ENCODE data around the gene TIGD3. TPM values are rescaled to one million over a fixed set of nuclear protein-coding genes. Genes with fewer than 3 reads are reported as not detected.
A peak's percentile ranks its signal among the peaks of the same experiment; 100 is the strongest.

TIGD3 gene
- total and polyA plus RNA-seq, 9 of the 15 experiments (the other 6 are each of a cell fraction or from before 2014, with no cell fraction given): 0.06 to 1.3 (median 0.56) TPM

DNA sequence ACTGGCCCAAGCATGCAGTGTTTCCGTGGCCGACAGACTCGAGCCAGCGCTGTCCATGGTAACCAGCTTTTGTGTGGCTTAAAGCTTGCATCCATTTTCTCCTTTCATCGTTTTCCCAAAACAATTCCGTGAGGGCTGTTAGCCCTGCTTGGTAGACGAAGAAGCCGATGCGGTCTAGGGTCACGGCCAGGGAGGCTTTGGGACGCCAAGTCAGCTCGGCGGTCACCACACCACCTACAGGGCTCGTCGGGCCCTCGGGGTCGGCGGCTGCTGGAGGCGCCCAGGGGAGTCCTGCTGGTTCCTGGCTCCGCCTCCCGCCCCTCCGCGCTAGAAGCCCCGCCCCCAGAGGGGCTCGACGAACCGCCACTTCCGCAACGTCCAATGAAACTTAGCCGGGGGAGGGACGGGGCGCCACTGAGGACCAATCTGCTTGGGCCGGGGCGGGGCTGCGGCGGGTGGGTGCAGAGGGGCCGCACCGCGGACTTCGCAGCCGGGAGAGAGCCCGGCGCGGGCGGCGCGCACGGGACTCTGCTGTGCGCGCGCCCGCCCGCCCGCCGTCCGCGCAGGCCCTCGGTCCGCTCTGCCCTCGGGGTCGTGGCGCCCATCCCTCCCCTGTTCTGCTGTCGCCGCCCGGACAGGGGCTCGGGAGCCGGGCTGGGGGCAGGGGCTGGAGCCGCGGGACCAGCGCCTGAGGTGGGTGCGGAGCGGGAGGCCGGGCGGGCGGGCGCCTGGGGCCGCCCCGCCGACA, at the start of gene TIGD3 (continued):
- TF ChIP-seq, protein P1, sequence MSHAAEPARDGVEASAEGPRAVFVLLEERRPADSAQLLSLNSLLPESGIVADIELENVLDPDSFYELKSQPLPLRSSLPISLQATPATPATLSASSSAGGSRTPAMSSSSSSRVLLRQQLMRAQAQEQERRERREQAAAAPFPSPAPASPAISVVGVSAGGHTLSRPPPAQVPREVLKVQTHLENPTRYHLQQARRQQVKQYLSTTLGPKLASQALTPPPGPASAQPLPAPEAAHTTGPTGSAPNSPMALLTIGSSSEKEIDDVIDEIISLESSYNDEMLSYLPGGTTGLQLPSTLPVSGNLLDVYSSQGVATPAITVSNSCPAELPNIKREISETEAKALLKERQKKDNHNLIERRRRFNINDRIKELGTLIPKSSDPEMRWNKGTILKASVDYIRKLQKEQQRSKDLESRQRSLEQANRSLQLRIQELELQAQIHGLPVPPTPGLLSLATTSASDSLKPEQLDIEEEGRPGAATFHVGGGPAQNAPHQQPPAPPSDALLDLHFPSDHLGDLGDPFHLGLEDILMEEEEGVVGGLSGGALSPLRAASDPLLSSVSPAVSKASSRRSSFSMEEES (CRISPR knock-in tag; IDR thresholded peaks at IDR 0.05): no peak
- TF ChIP-seq CLOCK (CRISPR knock-in tag; IDR thresholded peaks at IDR 0.05; ENCODE audit: borderline replicate concordance) (no peak), XRCC4 (IDR thresholded peaks at IDR 0.05; ENCODE audit: extremely low read depth, insufficient read depth, insufficient read length) (no peak), ATF2 (CRISPR knock-in tag; IDR thresholded peaks at IDR 0.05) (no peak), TFAP4 (CRISPR knock-in tag; IDR thresholded peaks at IDR 0.05; ENCODE audit: borderline replicate concordance) (peak; percentile 75; the same call in 1 of the 2 replicates), CAMTA2 (CRISPR knock-in tag; conservative IDR thresholded peaks at IDR 0.05) (no peak), FOXJ2 (tag; IDR thresholded peaks at IDR 0.05) (no peak), ZNF561 (CRISPR knock-in tag; conservative IDR thresholded peaks at IDR 0.05) (no peak), MCM3 (IDR thresholded peaks at IDR 0.05) (no peak), RNF2 (IDR thresholded peaks at IDR 0.05) (no peak), PHF8 (IDR thresholded peaks at IDR 0.05; ENCODE audit: borderline replicate concordance, low read length) (peak; percentile 73; the same call in 1 of the 2 replicates), ZBTB33 (CRISPR knock-in tag; IDR thresholded peaks at IDR 0.05) (no peak), GTF3C2 (IDR thresholded peaks at IDR 0.05; ENCODE audit: borderline replicate concordance, extremely low read depth, insufficient read length) (no peak)
